ENCODE data around the gene RHOBTB1. TPM values are rescaled to one million over a fixed set of nuclear protein-coding genes. Genes with fewer than 3 reads are reported as not detected.

RHOBTB1 gene
- total RNA-seq, 1 donor from 2014 or later = 26.4 TPM

DNA sequence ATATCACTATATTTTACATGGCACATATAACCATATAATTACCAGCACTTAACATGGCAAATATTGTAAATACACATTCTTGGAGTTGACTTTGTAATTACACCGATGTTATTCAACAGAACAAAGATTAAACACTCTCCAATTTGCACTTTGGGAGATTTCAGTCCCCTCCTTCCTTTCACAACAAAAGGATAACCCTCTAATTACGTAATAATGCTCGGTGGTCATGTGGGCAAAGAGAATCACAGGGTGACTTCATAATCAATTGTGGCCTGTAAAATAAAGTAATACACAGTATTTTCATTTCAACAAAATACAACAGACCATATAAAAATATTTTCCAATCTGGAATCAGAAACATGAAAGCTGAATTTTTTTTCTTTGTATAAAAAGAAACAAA is 73.2 kb downstream of the RHOBTB1 start:
- Mint-ChIP-seq H3K27ac (no peak overlapping the region), H3K9me3 (no peaks in the 10 kb centered on the region), H3K27me3 (no peaks in the 10 kb centered on the region), H3K4me3 (no peak overlapping the region), H3K36me3 (peaks cover 37% of the 10 kb centered on the region), H3K4me1 (ENCODE audit: unreplicated experiment) (peaks cover 14% of the 10 kb centered on the region)
- DNase-seq (ENCODE audit: extremely low spot score, unreplicated experiment) = no peak
- TF ChIP-seq, protein P1, sequence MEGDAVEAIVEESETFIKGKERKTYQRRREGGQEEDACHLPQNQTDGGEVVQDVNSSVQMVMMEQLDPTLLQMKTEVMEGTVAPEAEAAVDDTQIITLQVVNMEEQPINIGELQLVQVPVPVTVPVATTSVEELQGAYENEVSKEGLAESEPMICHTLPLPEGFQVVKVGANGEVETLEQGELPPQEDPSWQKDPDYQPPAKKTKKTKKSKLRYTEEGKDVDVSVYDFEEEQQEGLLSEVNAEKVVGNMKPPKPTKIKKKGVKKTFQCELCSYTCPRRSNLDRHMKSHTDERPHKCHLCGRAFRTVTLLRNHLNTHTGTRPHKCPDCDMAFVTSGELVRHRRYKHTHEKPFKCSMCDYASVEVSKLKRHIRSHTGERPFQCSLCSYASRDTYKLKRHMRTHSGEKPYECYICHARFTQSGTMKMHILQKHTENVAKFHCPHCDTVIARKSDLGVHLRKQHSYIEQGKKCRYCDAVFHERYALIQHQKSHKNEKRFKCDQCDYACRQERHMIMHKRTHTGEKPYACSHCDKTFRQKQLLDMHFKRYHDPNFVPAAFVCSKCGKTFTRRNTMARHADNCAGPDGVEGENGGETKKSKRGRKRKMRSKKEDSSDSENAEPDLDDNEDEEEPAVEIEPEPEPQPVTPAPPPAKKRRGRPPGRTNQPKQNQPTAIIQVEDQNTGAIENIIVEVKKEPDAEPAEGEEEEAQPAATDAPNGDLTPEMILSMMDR (conservative IDR thresholded peaks at IDR 0.05) = no peak

DNA sequence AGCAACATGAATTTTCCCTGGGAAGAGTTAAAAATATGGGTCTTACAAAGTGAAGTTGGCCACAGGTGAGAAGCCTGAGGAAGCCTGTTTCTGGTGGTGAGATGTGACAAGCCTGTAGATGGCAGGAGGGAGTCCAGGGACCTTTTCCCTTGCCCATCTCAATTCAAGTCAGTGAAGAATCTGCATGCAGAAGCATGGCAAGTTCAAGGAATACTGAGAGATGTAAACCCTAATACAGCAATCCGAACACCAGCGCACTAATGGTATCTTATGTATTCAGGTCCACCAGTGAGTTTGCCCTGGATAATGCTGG is 73.6 kb downstream of the RHOBTB1 start:
- H3K36me3 Mint-ChIP-seq = peaks cover 34% of the 10 kb centered on the region
- no peaks in the 10 kb centered on the region for H3K27me3 Mint-ChIP-seq
- H3K4me3 Mint-ChIP-seq = no peak overlapping the region
- TF ChIP-seq, protein P1 (conservative IDR thresholded peaks at IDR 0.05) = no peak
- H3K4me1 Mint-ChIP-seq (ENCODE audit: unreplicated experiment) = peaks cover 14% of the 10 kb centered on the region
- H3K9me3 Mint-ChIP-seq = no peaks in the 10 kb centered on the region
- no peak overlapping the region for H3K27ac Mint-ChIP-seq
- no peak for DNase-seq (ENCODE audit: extremely low spot score, unreplicated experiment)

DNA sequence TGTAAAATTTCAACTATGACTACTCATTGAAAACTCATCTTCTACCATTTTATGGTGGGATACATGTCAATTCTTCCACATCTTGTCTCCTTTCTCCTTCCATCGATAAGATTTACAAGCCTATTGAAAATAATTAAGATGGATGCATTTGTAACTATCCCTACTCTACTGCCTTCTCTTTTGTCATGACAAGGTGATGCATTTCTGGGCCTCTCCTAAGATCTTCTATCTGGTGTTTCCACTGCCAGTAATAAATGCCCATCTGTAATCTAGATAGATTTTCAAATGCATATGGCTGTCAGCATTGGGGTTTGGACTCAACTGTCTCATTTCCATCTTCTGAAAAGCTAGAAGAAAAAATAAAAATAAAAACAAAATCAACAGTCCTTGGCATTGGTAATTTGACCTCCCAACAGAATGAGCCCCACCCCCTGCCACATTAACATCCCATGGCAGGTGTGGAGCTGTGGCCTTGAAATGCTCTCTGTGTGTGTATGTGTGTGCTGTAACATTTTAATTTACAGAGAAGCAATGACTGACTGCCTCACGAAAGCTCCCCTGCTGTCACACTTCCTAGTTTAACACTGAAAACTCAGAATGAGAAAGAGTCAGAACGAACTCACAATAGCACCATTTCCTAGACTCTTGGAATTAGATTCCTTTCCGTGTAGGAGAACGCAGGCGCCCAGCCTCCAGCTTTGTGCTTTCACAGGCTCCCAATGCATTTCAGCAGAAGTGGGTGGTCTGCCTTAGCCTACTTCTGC is 74.2 kb downstream of the RHOBTB1 start:
- Mint-ChIP-seq H3K4me3 (no peak overlapping the region), H3K9me3 (no peaks in the 10 kb centered on the region), H3K27ac (no peak overlapping the region), H3K27me3 (no peaks in the 10 kb centered on the region), H3K4me1 (ENCODE audit: unreplicated experiment) (peaks cover 14% of the 10 kb centered on the region), H3K36me3 (peaks cover 32% of the 10 kb centered on the region)
- no peak for DNase-seq (ENCODE audit: extremely low spot score, unreplicated experiment)
- TF ChIP-seq, protein P1 (conservative IDR thresholded peaks at IDR 0.05) = no peak

DNA sequence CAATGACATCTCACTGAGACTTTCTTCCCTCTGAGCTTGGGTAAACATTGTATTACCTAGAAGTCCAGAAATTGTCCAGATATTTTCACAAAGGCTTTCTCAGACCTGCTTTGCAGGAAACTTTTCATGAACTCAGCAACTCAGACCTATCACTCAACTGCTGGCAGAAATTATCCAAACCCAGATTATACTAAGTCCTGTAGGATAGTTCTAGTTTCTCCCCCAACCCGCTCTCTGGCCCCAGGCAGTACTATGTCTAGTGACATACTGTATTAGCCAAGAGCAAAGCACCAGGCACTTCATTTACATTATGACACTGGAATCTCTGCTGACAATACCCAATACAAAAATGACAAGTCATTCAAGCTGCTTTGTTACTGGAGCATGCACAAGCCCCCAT is 75.0 kb downstream of the RHOBTB1 start:
- Mint-ChIP-seq H3K27ac (peak overlapping the region; percentile 23), H3K36me3 (peaks cover 28% of the 10 kb centered on the region), H3K4me3 (peak overlapping the region; percentile 17), H3K9me3 (no peaks in the 10 kb centered on the region), H3K27me3 (no peaks in the 10 kb centered on the region), H3K4me1 (ENCODE audit: unreplicated experiment) (peaks cover 14% of the 10 kb centered on the region)
- TF ChIP-seq, protein P1 (conservative IDR thresholded peaks at IDR 0.05) = no peak
- DNase-seq (ENCODE audit: extremely low spot score, unreplicated experiment) = no peak

DNA sequence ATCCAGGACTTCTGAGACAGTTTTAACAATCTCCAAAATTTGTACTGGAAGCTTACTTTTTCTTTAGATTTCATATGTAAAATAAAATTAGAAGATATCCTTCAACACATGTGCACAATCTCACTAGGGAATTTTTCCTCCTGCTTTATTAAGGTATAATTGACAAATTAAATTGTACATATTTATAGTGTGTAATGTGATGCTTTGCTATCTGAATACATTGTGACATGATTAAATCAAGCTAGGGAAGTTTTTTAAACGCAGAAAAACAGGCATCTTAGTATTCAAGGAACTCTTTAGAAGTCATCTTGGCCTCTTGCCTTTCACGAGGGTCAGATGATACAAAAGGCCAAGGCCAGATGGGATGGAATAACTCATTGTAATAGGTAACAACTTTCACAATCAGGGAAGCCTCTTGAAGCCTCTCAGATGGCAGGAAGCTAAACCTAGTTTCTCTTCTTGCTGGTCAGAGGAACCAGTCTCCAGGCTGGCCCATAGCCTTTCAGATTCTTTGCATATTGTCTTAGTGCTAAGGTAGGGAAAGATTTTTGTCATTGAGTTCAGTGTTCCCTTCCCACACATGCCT is 78.7 kb downstream of the RHOBTB1 start:
- Mint-ChIP-seq H3K9me3 (no peaks in the 10 kb centered on the region), H3K27me3 (no peaks in the 10 kb centered on the region), H3K4me3 (no peak overlapping the region), H3K27ac (no peak overlapping the region), H3K36me3 (peaks cover 15% of the 10 kb centered on the region), H3K4me1 (ENCODE audit: unreplicated experiment) (peaks cover 3% of the 10 kb centered on the region)
- TF ChIP-seq, protein P1 (conservative IDR thresholded peaks at IDR 0.05) = no peak
- no peak for DNase-seq (ENCODE audit: extremely low spot score, unreplicated experiment)

Measured in type B pancreatic cell (in vitro differentiated cells).